Measurements from ENCODE around the gene ERBB2.

The ERBB2 gene

GRCh38 chr17:39726617-39727016, 26.8 kb downstream of the ERBB2 start:
- DNase-seq (ENCODE audit: low spot score) = no peak
- no peak for TF ChIP-seq CTCF (IDR thresholded peaks at IDR 0.05; ENCODE audit: extremely low read depth, missing control alignments)

GRCh38 chr17:39727556-39727955, 27.7 kb downstream of the ERBB2 start:
- TF ChIP-seq CTCF (IDR thresholded peaks at IDR 0.05; ENCODE audit: extremely low read depth, missing control alignments) = no peak
- no peak for DNase-seq (ENCODE audit: low spot score)

GRCh38 chr17:39729280-39729851, 29.5 kb downstream of the ERBB2 start:
- TF ChIP-seq CTCF (IDR thresholded peaks at IDR 0.05; ENCODE audit: extremely low read depth, missing control alignments) = no peak
- DNase-seq (ENCODE audit: low spot score) = no peak

- peak; percentile 99 for DNase-seq (ENCODE audit: low spot score)
- TF ChIP-seq CTCF (IDR thresholded peaks at IDR 0.05; ENCODE audit: extremely low read depth, missing control alignments) = peak; percentile 44
Observed at GRCh38 chr17:39730095-39730921, 30.4 kb downstream of the ERBB2 start, which contains the start of gene MIEN1. Gene MIEN1, minus strand, starts transcription at chr17:39730532. Its CDS starts 37 bp downstream, at chr17:39730495.

- no peak for TF ChIP-seq CTCF (IDR thresholded peaks at IDR 0.05; ENCODE audit: extremely low read depth, missing control alignments)
- DNase-seq (ENCODE audit: low spot score) = no peak
Observed at GRCh38 chr17:39732586-39732985, 32.7 kb downstream of the ERBB2 start.

- no peak for TF ChIP-seq CTCF (IDR thresholded peaks at IDR 0.05; ENCODE audit: extremely low read depth, missing control alignments)
- no peak for DNase-seq (ENCODE audit: low spot score)
Observed at GRCh38 chr17:39735882-39736281, 36.0 kb downstream of the ERBB2 start.
